Bronchial epithelial cell (primary cell): ENCODE data around the gene CPNE8. TPM values are rescaled to one million over a fixed set of nuclear protein-coding genes. Genes with fewer than 3 reads are reported as not detected.

ENCODE experiments used
- DNase-seq: peaks from one replicate; pipeline ENCODE4 v3.0.0-alpha.2; 2010; ENCODE audit warnings: low read depth
- FAIRE-seq: peaks from 2 replicates; lab custom pipeline; 2011; peaks lifted over from hg19 to GRCh38; lab: Jason Lieb, UNC
- H3K27me3 ChIP-seq: 2 replicates; pipeline ENCODE4 v1.5.1; 2011; ENCODE audit warnings: low read length; ENCODE audit not compliant: control insufficient read depth, insufficient read depth
- H3K36me3 ChIP-seq: 2 replicates; pipeline ENCODE4 v1.5.1; 2011; ENCODE audit warnings: low read length; ENCODE audit not compliant: control insufficient read depth, insufficient read depth
- H3K4me3 ChIP-seq: 2 replicates; pipeline ENCODE4 v1.5.1; 2011; ENCODE audit warnings: mild to moderate bottlenecking, low read depth, low read length, control low read depth
- CTCF ChIP-seq: IDR thresholded peaks from 2 replicates; pipeline ENCODE4 v1.5.1; 2011; ENCODE audit warnings: mild to moderate bottlenecking, moderate library complexity, low read length, control low read depth, inconsistent platforms; ENCODE audit not compliant: insufficient read depth, severe bottlenecking
- total RNA-seq: library from RNA; depleted of rRNA; stranded (reverse); fragments of >200 nt; gene quantifications from 2 replicates; pipeline ENCODE4 v1.2.1, GENCODE V29; 2014

The CPNE8 gene
- total RNA-seq, 1 donor from 2014 or later, result 7.1 TPM

DNA sequence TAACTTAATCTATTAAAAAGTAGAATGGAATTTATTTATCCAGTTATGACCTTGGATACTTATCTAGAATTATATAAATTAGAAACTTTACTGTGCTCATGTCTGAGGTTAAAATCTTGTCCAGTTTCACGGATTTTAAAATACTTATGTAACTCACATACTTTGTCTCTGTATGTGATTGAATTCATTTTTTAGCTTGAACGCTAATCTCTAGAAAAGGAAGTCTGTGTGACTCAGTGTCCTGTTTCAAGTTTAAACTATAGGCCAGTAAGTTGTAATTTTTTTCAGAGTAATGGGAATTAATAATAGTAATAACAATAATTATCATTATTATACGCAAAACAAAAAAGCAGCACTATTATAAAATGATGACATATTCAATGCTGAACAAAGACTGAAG, 168.6 kb downstream of the CPNE8 start:
- no peak for FAIRE-seq
- no peak overlapping the region for H3K4me3 ChIP-seq
- TF ChIP-seq CTCF, result no peak

DNA sequence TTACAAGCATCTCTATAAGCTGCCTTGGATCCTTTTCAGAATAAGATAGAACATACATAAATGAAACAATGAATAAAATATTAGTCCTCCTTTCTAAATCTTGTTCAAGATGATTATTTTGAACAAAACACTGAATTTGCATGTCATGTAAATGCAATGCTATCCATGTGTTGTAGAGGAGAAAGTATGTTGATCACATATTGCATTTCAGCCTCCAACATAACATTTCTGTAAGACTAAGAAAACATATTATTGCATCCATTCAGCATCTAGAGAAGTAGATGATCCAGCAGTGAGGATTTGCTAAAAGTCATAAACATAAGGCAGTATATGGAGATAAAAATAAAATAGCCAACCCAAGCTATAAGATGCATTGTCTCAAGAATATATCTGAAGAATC, 172.6 kb downstream of the CPNE8 start:
- no peak for FAIRE-seq

More for the DNA sequence above, 168.6 kb downstream of the CPNE8 start:
- no peaks in the 10 kb centered on the region for H3K27me3 ChIP-seq
- peak; percentile 55 for DNase-seq
- H3K36me3 ChIP-seq, result no peaks in the 10 kb centered on the region

GRCh38 chr12:38728894-38729293, 176.5 kb downstream of the CPNE8 start:
- no peak for FAIRE-seq

More for the DNA sequence above, 172.6 kb downstream of the CPNE8 start:
- no peaks in the 10 kb centered on the region for H3K27me3 ChIP-seq
- H3K4me3 ChIP-seq, result no peak overlapping the region
- no peaks in the 10 kb centered on the region for H3K36me3 ChIP-seq
- no peak for DNase-seq
- TF ChIP-seq CTCF, result no peak

DNA sequence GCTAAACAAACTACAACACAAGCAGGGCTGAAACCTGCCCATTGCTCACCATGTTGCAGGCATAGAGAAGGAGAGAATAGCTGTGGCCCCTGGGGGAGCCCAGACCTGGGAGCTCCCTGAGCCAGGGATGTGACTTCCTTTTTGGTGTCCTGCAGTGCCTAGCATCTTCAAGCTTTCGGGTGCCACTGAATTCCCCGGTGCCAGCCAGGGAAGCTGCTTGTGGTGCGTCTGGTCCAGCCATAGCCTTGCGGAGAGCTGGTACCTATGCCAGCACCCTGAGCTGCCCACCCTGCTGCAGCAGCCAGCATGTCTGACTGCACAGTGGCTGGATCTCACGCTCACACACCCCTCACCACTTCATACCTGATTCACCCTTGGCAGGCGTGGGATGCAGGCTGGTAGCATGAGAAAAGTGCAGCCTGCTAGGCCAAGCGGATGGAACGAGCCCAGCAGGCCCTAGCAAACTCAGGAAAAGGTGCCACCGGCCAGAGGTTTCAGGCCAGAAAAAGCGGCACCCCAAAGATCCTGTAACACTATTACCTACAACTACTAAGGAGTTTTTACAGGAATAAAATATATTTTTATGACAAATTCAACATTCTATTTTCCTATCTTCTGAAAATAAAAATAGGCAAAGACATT, 183.7 kb downstream of the CPNE8 start:
- Histone ChIP-seq H3K36me3 (peaks cover 1% of the 10 kb centered on the region), H3K27me3 (no peaks in the 10 kb centered on the region), H3K4me3 (no peak overlapping the region)
- no peak for DNase-seq
- FAIRE-seq, result no peak
- TF ChIP-seq CTCF, result no peak

More at GRCh38 chr12:38728894-38729293, 176.5 kb downstream of the CPNE8 start:
- H3K36me3 ChIP-seq, result no peaks in the 10 kb centered on the region
- H3K4me3 ChIP-seq, result no peak overlapping the region
- no peak for TF ChIP-seq CTCF
- DNase-seq, result no peak
- H3K27me3 ChIP-seq, result no peaks in the 10 kb centered on the region

DNA sequence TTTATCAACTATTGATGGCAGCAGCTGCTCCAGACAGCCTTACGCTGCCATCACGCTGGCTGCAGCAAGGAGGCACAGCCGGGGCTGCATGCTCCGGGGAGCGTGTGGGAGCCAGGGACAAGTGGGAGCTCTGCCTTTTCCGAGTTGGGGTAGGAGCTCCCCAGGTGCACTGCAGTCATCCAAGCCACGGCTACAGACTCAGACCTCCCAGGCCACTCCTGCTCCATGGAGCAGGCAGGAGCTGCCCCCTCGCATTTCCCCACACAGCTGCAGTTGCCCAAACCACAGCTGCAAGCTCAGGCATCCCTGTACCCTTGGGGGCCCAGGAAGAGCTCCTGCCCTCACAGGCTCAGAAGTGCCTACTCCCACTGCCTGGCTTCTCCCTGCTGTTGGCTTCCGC, 184.7 kb downstream of the CPNE8 start:
- H3K36me3 ChIP-seq, result peaks cover 1% of the 10 kb centered on the region
- DNase-seq, result no peak
- no peak for TF ChIP-seq CTCF
- no peaks in the 10 kb centered on the region for H3K27me3 ChIP-seq
- no peak overlapping the region for H3K4me3 ChIP-seq
- no peak for FAIRE-seq

GRCh38 chr12:38713294-38713693, 192.1 kb downstream of the CPNE8 start:
- DNase-seq, result no peak
- FAIRE-seq, result no peak
- TF ChIP-seq CTCF, result no peak
- Histone ChIP-seq H3K27me3 (no peaks in the 10 kb centered on the region), H3K4me3 (no peak overlapping the region), H3K36me3 (no peaks in the 10 kb centered on the region)
